Measurements from ENCODE around the gene ZNF878.

ZNF878 gene

DNA sequence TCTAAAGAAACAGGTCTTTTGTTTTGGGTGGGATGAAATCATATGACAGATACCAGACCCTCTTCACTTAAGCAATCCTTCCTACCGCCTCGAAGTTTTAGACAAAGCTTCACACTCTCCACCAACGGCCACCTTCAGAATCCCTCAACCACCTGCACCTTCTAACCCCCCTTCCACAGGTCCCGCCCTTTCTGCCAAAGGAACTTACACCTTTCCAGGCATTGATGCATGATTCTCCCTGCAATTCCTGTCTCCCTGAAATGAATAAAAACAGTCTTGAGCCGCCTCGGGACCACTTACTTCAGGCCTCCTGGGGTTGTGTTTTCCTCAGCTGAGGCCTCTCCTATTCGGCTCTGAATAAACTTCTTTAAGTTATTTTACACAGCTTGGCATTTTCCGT, 18.1 kb downstream of the ZNF878 start:
- no peak for DNase-seq

GRCh38 chr19:12034198-12034597, 18.6 kb downstream of the ZNF878 start:
- no peak for DNase-seq

DNA sequence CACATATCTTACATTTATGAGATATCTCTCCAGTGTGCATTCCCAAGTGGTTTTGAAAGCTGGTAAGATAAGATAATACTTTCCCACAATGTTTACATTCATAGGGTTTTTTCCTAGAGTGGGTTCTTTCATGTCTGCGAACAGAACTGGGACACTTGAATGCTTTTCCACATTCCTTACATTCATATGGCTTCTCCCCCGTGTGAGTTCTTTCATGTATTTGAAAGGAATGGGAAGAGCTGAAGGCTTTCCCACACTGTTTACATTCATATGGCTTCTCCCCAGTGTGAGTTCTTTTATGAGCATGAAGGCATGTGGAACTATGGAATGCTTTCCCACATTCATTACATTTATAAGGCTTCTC, 37.0 kb downstream of the ZNF878 start:
- no peak for DNase-seq

DNA sequence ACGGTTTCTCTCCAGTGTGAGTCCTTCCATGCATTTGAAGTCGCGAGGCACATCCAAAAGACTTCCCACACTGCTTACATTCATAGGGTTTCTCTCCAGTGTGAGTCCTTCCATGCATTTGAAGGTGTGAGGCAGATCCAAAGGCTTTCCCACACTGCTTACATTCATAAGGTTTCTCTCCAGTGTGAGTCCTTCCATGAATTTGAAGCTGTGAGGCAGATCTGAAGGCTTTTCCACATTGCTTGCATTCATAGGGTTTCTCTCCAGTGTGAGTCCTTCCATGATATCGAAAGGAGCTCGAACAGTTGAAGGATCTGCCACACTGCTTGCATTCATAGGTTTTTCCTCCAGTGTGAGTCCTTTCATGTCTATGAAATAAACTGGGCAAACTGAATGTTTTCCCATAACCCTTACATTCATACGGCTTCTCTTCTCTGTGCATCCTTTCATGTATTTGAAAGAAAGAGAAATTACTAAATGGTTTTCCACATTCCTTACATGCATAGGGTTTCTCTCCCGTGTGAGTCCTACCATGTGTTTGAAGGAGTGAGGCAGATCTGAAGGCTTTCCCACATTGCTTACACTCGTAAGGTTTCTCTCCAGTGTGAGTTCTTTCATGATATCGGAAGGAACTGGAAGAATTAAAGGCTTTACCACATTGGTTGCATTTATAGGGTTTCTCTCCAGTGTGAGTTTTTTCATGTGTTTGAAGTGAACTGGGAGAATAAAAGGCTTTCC, 37.6 kb downstream of the ZNF878 start:
- DNase-seq, result no peak

GRCh38 chr19:12000152-12000981, 52.4 kb downstream of the ZNF878 start:
- no peak for DNase-seq

GRCh38 chr19:11995174-11995573, 57.6 kb downstream of the ZNF878 start:
- no peak for DNase-seq
